Measurements from ENCODE around the gene ARRDC4. TPM values are rescaled to one million over a fixed set of nuclear protein-coding genes. Genes with fewer than 3 reads are reported as not detected.

Gene ARRDC4
- total and polyA plus RNA-seq, 2 donors (not counting 1 experiment from before 2014, with no cell fraction given), result 1.1 to 6.7 TPM

- H3K9me3 ChIP-seq (ENCODE audit: control extremely low read depth in 1 of 3, control insufficient read depth in 2 of 3, insufficient read depth in 1 of 3, low read length in 2 of 3), result peaks cover 0 to 3% (median 0%) of the 10 kb centered on the region in 3 donors
- H2AFZ ChIP-seq (ENCODE audit: insufficient read depth, low read depth, low read length, poor library complexity, severe bottlenecking), result no peak overlapping the region
- peaks cover 0 to 5% (median 0%) of the 10 kb centered on the region in 4 experiments for H3K27me3 ChIP-seq (replicated peaks in 1 of 4; ENCODE audit: control extremely low read depth in 1 of 4, control insufficient read depth in 3 of 4, insufficient read depth in 4 of 4, low read length in 3 of 4)
- Mint-ChIP-seq H3K9me3 (ENCODE audit: insufficient read depth) (no peaks in the 10 kb centered on the region), H3K27ac (no peak overlapping the region), H3K27me3 (no peaks in the 10 kb centered on the region), H3K4me1 (no peaks in the 10 kb centered on the region), H3K4me3 (no peak overlapping the region)
- no peaks in the 10 kb centered on the region for H3K36me3 ChIP-seq (replicated peaks in 1 of 2; ENCODE audit: control extremely low read depth in 1 of 2, control insufficient read depth in 1 of 2, extremely low read depth in 1 of 2, insufficient read depth in 2 of 2, low read length in 1 of 2)
- POLR2A ChIA-PET, result no interaction called here
- no peak for DNase-seq
- H3K27ac ChIP-seq (ENCODE audit: low read length in 2 of 2), result no peak overlapping the region
- H3K9ac ChIP-seq (ENCODE audit: low read length), result no peak overlapping the region
- H3K79me2 ChIP-seq (ENCODE audit: control insufficient read depth, insufficient read depth, low read length), result no peaks in the 10 kb centered on the region
- no peaks in the 10 kb centered on the region for H3K4me1 ChIP-seq (ENCODE audit: control insufficient read depth in 2 of 2, insufficient read depth in 2 of 2, low read length in 2 of 2)
- intact Hi-C loops (cut with micrococcal nuclease), result no loop called here
- WGBS (ENCODE audit: insufficient coverage), result 100% methylated on average over 3 of the region's 4 CpGs
- H4K20me1 ChIP-seq (ENCODE audit: control insufficient read depth, insufficient read depth, low read length, poor library complexity, severe bottlenecking), result no peaks in the 10 kb centered on the region
- no peak for ATAC-seq (ENCODE audit: low read depth)
- H3K4me3 ChIP-seq (ENCODE audit: control extremely low read depth in 1 of 5, extremely low read depth in 1 of 5, insufficient read depth in 1 of 5, low read depth in 2 of 5, low read length in 4 of 5), result no peak overlapping the region
- no peak overlapping the region for H3K4me2 ChIP-seq (replicated peaks; ENCODE audit: low read depth, low read length, poor library complexity, severe bottlenecking)
- CTCF ChIA-PET, result no interaction called here
- TF ChIP-seq EZH2 (IDR thresholded peaks at IDR 0.05; ENCODE audit: borderline replicate concordance, insufficient read depth, low read depth, low read length, poor library complexity, severe bottlenecking), result no peak
- TF ChIP-seq CTCF (IDR thresholded peaks at IDR 0.05), result no peak
These were observed 19.5 kb upstream of the ARRDC4 start for GRCh38 chr15:97940993-97941392.

GRCh38 chr15:97941572-97941971 lies 18.9 kb upstream of the ARRDC4 start:
- no peak overlapping the region for H2AFZ ChIP-seq (ENCODE audit: insufficient read depth, low read depth, low read length, poor library complexity, severe bottlenecking)
- TF ChIP-seq EZH2 (IDR thresholded peaks at IDR 0.05; ENCODE audit: borderline replicate concordance, insufficient read depth, low read depth, low read length, poor library complexity, severe bottlenecking) (no peak), CTCF (IDR thresholded peaks at IDR 0.05) (no peak)
- Mint-ChIP-seq H3K9me3 (ENCODE audit: insufficient read depth) (no peaks in the 10 kb centered on the region), H3K27me3 (no peaks in the 10 kb centered on the region), H3K27ac (no peak overlapping the region), H3K4me3 (no peak overlapping the region), H3K4me1 (no peaks in the 10 kb centered on the region)
- intact Hi-C loops (cut with micrococcal nuclease), result no loop called here
- no peak overlapping the region for H3K4me2 ChIP-seq (replicated peaks; ENCODE audit: low read depth, low read length, poor library complexity, severe bottlenecking)
- H4K20me1 ChIP-seq (ENCODE audit: control insufficient read depth, insufficient read depth, low read length, poor library complexity, severe bottlenecking), result no peaks in the 10 kb centered on the region
- no peaks in the 10 kb centered on the region for H3K4me1 ChIP-seq (ENCODE audit: control insufficient read depth in 2 of 2, insufficient read depth in 2 of 2, low read length in 2 of 2)
- ChIA-PET CTCF (interaction anchor here (0.7 kb wide), 1 partner anchor 120 kb away, joined by 3 read pairs; no protein-coding TSS in a partner anchor), POLR2A (no interaction called here)
- no peak for ATAC-seq (ENCODE audit: low read depth)
- H3K4me3 ChIP-seq (ENCODE audit: control extremely low read depth in 1 of 5, extremely low read depth in 1 of 5, insufficient read depth in 1 of 5, low read depth in 2 of 5, low read length in 4 of 5), result no peak overlapping the region
- no peak for DNase-seq
- 100% methylated on average over 1 of the region's 1 CpG for WGBS (ENCODE audit: insufficient coverage)
- no peak overlapping the region for H3K9ac ChIP-seq (ENCODE audit: low read length)
- peaks cover 0 to 5% (median 0%) of the 10 kb centered on the region in 4 experiments for H3K27me3 ChIP-seq (replicated peaks in 1 of 4; ENCODE audit: control extremely low read depth in 1 of 4, control insufficient read depth in 3 of 4, insufficient read depth in 4 of 4, low read length in 3 of 4)
- no peaks in the 10 kb centered on the region for H3K79me2 ChIP-seq (ENCODE audit: control insufficient read depth, insufficient read depth, low read length)
- H3K36me3 ChIP-seq (replicated peaks in 1 of 2; ENCODE audit: control extremely low read depth in 1 of 2, control insufficient read depth in 1 of 2, extremely low read depth in 1 of 2, insufficient read depth in 2 of 2, low read length in 1 of 2), result no peaks in the 10 kb centered on the region
- H3K9me3 ChIP-seq (ENCODE audit: control extremely low read depth in 1 of 3, control insufficient read depth in 2 of 3, insufficient read depth in 1 of 3, low read length in 2 of 3), result peaks cover 0 to 1% (median 0%) of the 10 kb centered on the region in 3 donors
- no peak overlapping the region for H3K27ac ChIP-seq (ENCODE audit: low read length in 2 of 2)

Measured in B cell (primary cell).